Activated CD4-positive, alpha-beta T cell treated with anti-CD3 and anti-CD28 coated beads, Interleukin-2, Interleukin-6, amounts not matched to agents 100 ng/mL and 50 ng/mL, durations not matched to agents 16 hours and 8 hours (primary cell): ENCODE results near the gene CFAP46.

Source experiments
- DNase-seq: peaks from one replicate; pipeline ENCODE4 v3.0.0-alpha.2; 2020

CFAP46 gene

GRCh38 chr10:132817701-132818211 lies 124.6 kb downstream of the CFAP46 start:
- no peak for DNase-seq

DNA sequence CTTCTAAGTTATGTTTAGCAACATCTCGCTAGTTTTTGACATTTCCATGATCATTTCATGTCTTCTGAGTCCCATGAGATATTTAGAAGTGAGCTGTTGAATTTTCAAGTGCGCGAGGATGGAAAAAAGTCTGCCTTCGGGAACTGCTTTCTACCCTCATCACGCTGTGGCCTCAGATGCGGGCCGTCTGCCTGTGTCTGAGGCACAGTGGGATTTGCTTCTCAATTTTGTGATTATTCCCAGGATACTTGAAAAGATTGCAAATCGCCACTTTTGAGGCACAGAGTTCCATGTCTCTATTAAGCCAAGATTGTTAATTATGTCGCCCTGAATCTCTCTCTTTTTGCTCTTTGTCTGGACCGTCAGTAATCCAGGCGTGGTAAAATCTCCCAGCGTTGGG lies 125.7 kb downstream of the CFAP46 start:
- no peak for DNase-seq

GRCh38 chr10:132815168-132815857 lies 127.1 kb downstream of the CFAP46 start:
- no peak for DNase-seq

DNA sequence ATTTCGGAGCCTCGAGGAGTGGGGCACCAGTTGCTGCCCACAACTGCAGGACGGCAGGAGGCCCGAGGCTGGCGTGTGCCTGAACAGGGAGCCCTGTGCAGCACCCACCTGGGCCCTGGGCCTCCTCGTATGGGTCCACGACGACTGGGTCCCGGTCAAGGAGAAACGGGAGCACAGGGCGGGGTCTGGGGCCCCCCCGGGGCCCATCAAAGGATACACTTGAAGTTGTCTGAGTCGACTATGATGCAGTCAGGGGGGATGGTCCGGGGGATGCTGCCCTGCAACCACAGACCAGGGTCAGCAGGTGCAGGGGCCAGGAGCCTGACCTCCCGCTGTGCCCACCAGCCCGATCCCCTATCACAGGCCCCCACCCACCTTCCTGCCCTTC lies 127.9 kb downstream of the CFAP46 start:
- no peak for DNase-seq

GRCh38 chr10:132813560-132814468 lies 128.6 kb downstream of the CFAP46 start:
- no peak for DNase-seq

- no peak for DNase-seq
Observed at GRCh38 chr10:132813001-132813401, 129.4 kb downstream of the CFAP46 start.

- DNase-seq: no peak
Observed at GRCh38 chr10:132812520-132812919, 129.8 kb downstream of the CFAP46 start.

- no peak for DNase-seq
Observed at GRCh38 chr10:132811891-132812481, 130.4 kb downstream of the CFAP46 start.

DNA sequence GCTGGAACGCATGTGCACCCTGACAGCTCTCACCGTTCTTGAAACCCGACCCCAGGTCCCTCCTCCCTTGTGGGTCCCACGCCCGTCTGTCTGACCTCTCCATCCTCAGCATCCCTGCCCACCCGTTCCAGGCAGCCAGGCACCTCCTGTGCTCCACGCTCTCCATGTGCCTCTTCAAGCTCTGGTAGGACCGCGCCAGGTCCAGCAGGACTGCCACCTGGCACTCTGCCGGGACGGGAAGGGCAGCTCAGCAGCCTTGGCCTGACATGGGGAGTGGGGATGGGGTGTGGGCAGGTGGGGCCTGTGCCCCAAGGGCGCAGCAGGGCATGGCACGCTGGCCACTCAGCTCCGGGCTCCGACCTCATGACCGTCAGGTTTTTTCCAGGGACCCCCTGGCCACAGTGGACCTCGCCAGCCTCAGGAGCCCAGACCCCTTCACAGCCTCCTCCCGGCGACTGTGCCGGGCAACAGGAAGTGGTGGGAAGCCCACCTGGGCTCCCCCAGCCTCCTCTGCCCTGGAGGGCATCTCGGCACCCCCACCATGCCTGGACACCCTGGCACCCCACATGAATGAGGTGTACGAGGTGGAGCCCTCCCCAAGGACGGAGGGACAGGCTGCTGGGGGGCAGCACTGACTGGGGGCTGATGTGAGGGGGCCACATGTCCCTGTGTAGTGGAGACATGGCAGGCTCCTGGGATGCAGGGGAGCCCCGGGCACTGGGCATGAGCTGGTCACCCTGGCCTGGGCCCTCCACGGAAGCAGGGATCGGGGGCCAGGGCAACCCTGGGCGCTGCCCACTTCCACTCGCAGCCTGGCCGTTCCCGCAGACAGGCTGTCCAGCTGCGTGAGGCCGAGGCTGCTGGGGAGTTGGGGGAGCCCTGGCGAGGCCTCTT lies 131.3 kb downstream of the CFAP46 start:
- no peak for DNase-seq

GRCh38 chr10:132810141-132810806 lies 132.1 kb downstream of the CFAP46 start:
- no peak for DNase-seq

GRCh38 chr10:132809232-132810140 lies 132.9 kb downstream of the CFAP46 start:
- no peak for DNase-seq

DNA sequence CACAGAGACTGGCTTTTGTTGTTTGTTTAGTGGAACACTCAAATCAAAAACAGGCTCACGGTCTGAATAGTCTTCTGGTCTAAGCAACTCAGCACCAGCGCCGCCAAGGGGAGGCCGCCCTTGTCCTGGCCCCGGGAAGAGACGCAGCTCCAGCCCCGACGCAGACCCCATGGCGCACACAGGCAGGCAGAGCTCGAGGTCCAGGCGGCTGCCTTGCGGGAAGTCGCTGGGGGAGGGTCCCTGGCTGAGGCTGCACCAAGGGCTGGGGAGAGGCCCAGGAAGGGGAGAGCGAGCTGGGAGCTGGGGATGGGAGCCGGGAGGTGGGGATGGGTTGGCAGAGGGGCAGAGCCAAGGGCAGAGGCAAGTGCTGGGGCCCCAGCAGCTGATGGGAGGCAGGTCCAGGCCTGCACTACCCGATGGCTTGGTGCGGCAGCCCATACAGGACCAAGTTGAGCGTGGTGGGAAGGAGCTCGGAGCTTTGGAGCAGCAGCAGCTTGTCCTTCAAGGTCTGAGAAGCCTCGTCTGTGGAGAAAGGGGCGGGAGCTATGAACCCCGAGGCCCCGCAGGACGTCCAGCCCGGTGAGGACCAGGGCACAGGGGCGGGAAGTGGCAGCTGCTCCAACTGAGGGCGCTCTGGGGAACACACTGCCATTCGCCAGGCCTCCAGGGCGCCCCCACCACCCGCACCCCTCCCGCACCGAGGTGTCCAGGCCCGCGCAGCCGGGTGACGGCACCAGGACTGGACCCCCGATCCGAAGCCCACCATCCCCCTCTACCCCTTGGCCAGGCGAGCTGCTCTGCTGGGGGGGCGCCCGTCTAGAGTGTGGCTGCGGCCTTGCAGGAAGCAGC lies 133.8 kb downstream of the CFAP46 start:
- no peak for DNase-seq

DNA sequence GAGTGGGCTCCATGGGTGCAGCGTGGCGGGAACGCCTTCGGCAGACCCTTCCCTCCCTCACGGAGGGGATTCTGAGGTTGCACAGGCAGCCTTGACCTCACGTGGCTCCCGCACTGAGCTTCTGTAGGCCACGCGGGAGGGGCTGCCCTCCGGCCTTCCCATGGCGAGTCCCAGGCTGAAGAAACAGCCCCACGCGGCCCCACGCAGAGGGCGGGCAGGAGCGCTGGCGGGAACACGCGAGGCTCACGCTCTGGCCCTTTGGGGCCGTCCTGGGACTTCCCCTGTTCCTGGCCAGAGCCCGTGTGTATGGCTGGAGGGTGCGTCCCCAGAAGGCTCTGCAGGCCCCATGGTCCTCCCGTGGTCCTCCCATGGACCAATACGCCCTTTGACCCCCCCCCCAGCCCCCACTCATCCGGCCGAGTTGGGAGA lies 134.7 kb downstream of the CFAP46 start:
- no peak for DNase-seq

DNA sequence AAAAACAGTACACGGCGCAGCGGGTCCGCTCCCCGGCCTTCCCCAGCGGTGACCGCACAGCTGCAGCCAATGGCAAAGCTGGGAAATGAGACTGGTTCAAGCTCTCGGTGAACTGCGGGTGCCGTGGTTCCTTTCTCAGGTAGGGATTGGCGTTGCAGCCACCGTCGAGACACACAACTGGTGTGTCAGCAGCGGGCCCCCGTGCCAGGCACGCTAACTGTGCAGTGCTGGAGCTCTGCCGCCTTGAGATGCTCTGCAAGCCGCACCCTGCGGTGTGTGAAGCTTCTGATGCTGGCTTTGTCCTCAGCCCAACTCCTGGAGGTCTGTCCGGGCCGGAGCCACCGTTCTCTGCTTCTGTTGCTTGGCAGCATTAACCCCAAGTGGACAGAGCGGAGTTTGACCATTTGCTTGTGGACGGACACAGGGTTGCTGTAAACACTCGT lies 135.8 kb downstream of the CFAP46 start:
- DNase-seq: no peak

DNA sequence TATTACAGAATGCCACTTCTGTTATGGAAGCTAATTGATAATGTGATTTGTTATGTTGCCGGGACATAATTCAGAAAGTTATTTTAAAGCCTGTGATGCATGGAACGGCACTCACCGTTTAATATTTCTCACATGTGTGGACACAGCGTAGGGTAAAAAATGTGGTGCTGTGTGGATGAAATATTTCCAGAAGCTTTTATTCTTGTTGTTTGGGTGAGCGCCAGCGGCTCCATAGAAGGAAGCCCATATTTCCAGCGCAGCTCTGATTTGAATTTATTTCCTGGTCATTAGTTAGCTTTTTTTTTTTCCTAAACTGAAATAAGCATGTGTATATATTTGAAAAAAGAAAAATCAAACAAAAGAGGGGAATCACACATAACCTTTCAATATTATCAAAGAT lies 136.3 kb downstream of the CFAP46 start:
- DNase-seq: no peak

- DNase-seq: no peak
Observed at GRCh38 chr10:132805599-132805998, 136.8 kb downstream of the CFAP46 start.

GRCh38 chr10:132804785-132805426 lies 137.5 kb downstream of the CFAP46 start:
- DNase-seq: no peak

DNA sequence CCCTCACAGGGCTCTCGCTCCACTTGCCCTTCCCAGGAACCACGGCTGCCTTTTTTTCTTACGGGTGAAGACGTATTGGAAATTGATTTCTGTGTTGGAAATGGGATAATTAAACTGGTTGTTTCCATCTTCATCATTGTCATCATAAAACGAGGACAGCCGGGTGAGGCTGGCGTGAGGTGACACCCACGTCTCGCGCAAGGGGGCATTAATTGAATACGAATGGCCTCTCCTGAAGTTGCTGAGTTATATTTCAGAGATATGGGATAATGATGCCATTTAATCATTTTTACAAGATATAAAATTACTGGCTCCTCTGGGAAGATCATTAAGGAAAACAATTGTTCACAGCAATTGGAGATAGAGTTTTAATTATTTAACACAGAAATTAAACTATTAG lies 138.1 kb downstream of the CFAP46 start:
- DNase-seq: no peak
